Measurements from ENCODE around the gene ZNF133.
"Not testable (repeated sequence)": the region's sequence is repeated elsewhere in the genome, so short reads cannot be mapped to it uniquely, and the experiment has no call there.

ZNF133 gene

GRCh38 chr20:18287546-18287914 is 797 bp upstream of the ZNF133 start:
- DNase-seq = no peak

- no peak for DNase-seq
Observed at GRCh38 chr20:18288749-18289267, 481 bp downstream of the ZNF133 start.

GRCh38 chr20:18289306-18289705 is 979 bp downstream of the ZNF133 start:
- no peak for DNase-seq

GRCh38 chr20:18299364-18299763 is 11.0 kb downstream of the ZNF133 start:
- DNase-seq = no peak

GRCh38 chr20:18304618-18305017 is 16.3 kb downstream of the ZNF133 start:
- no peak for DNase-seq

GRCh38 chr20:18307301-18307700 is 19.0 kb downstream of the ZNF133 start:
- no peak for DNase-seq

GRCh38 chr20:18310051-18310450 is 21.7 kb downstream of the ZNF133 start:
- no peak for DNase-seq

GRCh38 chr20:18310592-18310991 is 22.3 kb downstream of the ZNF133 start:
- no peak for DNase-seq

- DNase-seq = no peak
Observed at GRCh38 chr20:18312723-18313122, 24.4 kb downstream of the ZNF133 start.

- DNase-seq = no peak
Observed at GRCh38 chr20:18313411-18313810, 25.1 kb downstream of the ZNF133 start.

GRCh38 chr20:18314786-18315406 is 26.6 kb downstream of the ZNF133 start:
- no peak for DNase-seq

GRCh38 chr20:18316166-18316565 is 27.8 kb downstream of the ZNF133 start:
- DNase-seq = no peak

- no peak for DNase-seq
Observed at GRCh38 chr20:18321316-18321715, 33.0 kb downstream of the ZNF133 start.

GRCh38 chr20:18321976-18322950 is 33.9 kb downstream of the ZNF133 start:
- DNase-seq = no peak

- DNase-seq = no peak
Observed at GRCh38 chr20:18323705-18324104, 35.4 kb downstream of the ZNF133 start.

GRCh38 chr20:18324596-18325089 is 36.3 kb downstream of the ZNF133 start:
- no peak for DNase-seq

GRCh38 chr20:18326990-18327389 is 38.7 kb downstream of the ZNF133 start:
- DNase-seq = no peak

- DNase-seq = no peak
Observed at GRCh38 chr20:18331694-18332093, 43.4 kb downstream of the ZNF133 start.

- not testable (repeated sequence) for DNase-seq
Observed at GRCh38 chr20:18349749-18350148, 61.4 kb downstream of the ZNF133 start.

GRCh38 chr20:18359854-18360253 is 71.5 kb downstream of the ZNF133 start:
- no peak for DNase-seq

GRCh38 chr20:18360635-18361034 is 72.3 kb downstream of the ZNF133 start:
- DNase-seq = no peak

GRCh38 chr20:18361678-18362077 is 73.4 kb downstream of the ZNF133 start:
- no peak for DNase-seq

GRCh38 chr20:18362916-18363315 is 74.6 kb downstream of the ZNF133 start:
- no peak for DNase-seq

GRCh38 chr20:18363708-18364107 is 75.4 kb downstream of the ZNF133 start:
- DNase-seq = no peak

Data from activated effector memory CD4-positive, alpha-beta T cell treated with anti-CD3 and anti-CD28 coated beads, Interleukin-2, amount 50 U/mL, for 16 hours (primary cell).